Heart left ventricle (tissue), 16 donors: Measurements from ENCODE around the gene MROH8. TPM values are rescaled to one million over a fixed set of nuclear protein-coding genes. Genes with fewer than 3 reads are reported as not detected.
"Not testable (repeated sequence)": the region's sequence is repeated elsewhere in the genome, so short reads cannot be mapped to it uniquely, and the experiment has no call there.

ENCODE experiments used
- ATAC-seq, 4 donors: fragments of 200-7000 bp; cut with Tn5 transposase; one replicate each; pipeline ENCODE4 v1.9.1; 2020 to 2022; ENCODE audit warnings: moderate library complexity in 4 of 4, mild to moderate bottlenecking in 3 of 4, moderate number of reproducible peaks in 1 of 4
- DNase-seq, 5 donors: peaks; one replicate each; pipeline ENCODE4 v3.0.0-alpha.2; 2020
- H3K27ac ChIP-seq, 12 donors: fragments of 200-600 bp; sonication (generic) in 4 of 12; one replicate each; pipeline versions ENCODE4 v1.5.0 to v1.8.0; 2016 to 2022; ENCODE audit warnings: mild to moderate bottlenecking in 2 of 12
- H3K27me3 ChIP-seq, 9 donors: fragments of 200-600 bp; sonication (generic) in 2 of 9; one replicate each; pipeline versions ENCODE4 v1.5.1 to v1.8.0; 2016 to 2022; ENCODE audit warnings: mild to moderate bottlenecking in 3 of 9
- H3K36me3 ChIP-seq, 9 donors: fragments of 200-600 bp; sonication (generic) in 2 of 9; one replicate each; pipeline versions ENCODE4 v1.5.0 to v1.8.0; 2018 to 2022; ENCODE audit warnings: mild to moderate bottlenecking in 2 of 9
- H3K4me1 ChIP-seq, 12 donors: fragments of 200-600 bp; sonication (generic) in 4 of 12; one replicate each; pipeline versions ENCODE4 v1.5.0 to v1.8.0; 2016 to 2022; ENCODE audit warnings: mild to moderate bottlenecking in 3 of 12
- H3K4me3 ChIP-seq, 12 donors: fragments of 200-600 bp; sonication (generic) in 4 of 12; one replicate each; pipeline versions ENCODE4 v1.5.0 to v1.8.0; 2017 to 2022; ENCODE audit warnings: mild to moderate bottlenecking in 9 of 12, moderate library complexity in 4 of 12
- H3K9me3 ChIP-seq, 12 donors: fragments of 200-600 bp; sonication (generic) in 4 of 12; one replicate each; pipeline versions ENCODE4 v1.5.0 to v1.8.0; 2016 to 2022; ENCODE audit warnings: mild to moderate bottlenecking in 1 of 12
- CTCF ChIP-seq, 12 donors: fragments of 200-600 bp; sonication (generic) in 4 of 12; IDR thresholded peaks; one replicate each; pipeline versions ENCODE4 v1.5.0 to v1.8.0; 2018 to 2022; ENCODE audit warnings: antibody characterized with exemption in 12 of 12, mild to moderate bottlenecking in 5 of 12
- POLR2A ChIP-seq, 2 donors: fragments of 450-650 bp; IDR thresholded peaks; one replicate each; pipeline ENCODE4 v1.6.1; 2017; ENCODE audit warnings: antibody characterized with exemption in 2 of 2, mild to moderate bottlenecking in 2 of 2, moderate library complexity in 2 of 2
- WGBS, 4 donors: extraction: QIAGEN DNeasy Blood & Tissue Kit in 2 of 4; methylation state at CpG; one replicate each; pipeline versions ENCODE4 v1.1.5 to v1.1.7; 2013 to 2018; 5-methylcytosine and 5-hydroxymethylcytosine counted together
- intact Hi-C, 10 donors: fragments of 100-400 bp; cut with DNase I; formaldehyde crosslinking; loops; one replicate each; pipeline versions ENCODE4 v1.11.1 to v1.14.2; 2022
- polyA plus RNA-seq, 2 donors: library from polyadenylated mRNA; stranded (reverse); fragments of 200-250 nt; gene quantifications; one replicate each; pipeline ENCODE4 v1.2.3, GENCODE V29; 2013
- total RNA-seq, 9 donors: library from RNA; depleted of rRNA in 2 of 9; stranded (reverse); fragments of >200 nt in 2 of 9; fragmentation: NEBNext Ultra II Directional in 3 of 9; extraction: Animal tissue kit (Norgen Biotek cat#: 25700) in 3 of 9; gene quantifications; one replicate each; pipeline versions ENCODE4 v1.1.0 to v1.2.4, GENCODE V29; 2016 to 2023
- donor health status: ischemic (EF 13 %, LVEDD 7.1; RV severe dilation, severe dysfunction).
- donor health status: healthy with polysubstance abuse.
- donor health status: DM: no; HTN: yes; CAD: no.
- donor health status: DM: no; HTN: no; CAD: no.
- donor health status: ischemic (EF 25% LVEDD 6.9; RV normal size, moderate dysfunction).
- donor health status: ischemic (EF 25% LVEDD 5.7; RV mildly dilated, moderate dysfunction).
- donor health status: healthy.
- donor health status: DM: yes; HTN: yes; CAD: no.
- donor health status: ischemic (EF 35%, LVEDD 5.7; RV mildly dilated, moderate dysfunction).
- donor health status: nonischemic (EF 11% LVEDD 7.7; RV severe dilation, severe dysfunction).
- donor health status: DM: yes; HTN: yes; CAD: no.
- donor health status: PGD.
- donor health status: ischemic (EF 29% LVEDD 5.4; RV normal size, mild dysfunction).
- donor health status: nonischemic (EF 23%, LVEDD 6.1; RV moderate dilation, normal function).

The MROH8 gene
- total and polyA plus RNA-seq, 11 donors, result 1.4 to 8.1 (median 5.2) TPM

- WGBS, 4 donors, result 89 to 92% (median 90%) methylated on average over 3 to 4 of the region's 4 CpGs
- no peak overlapping the region for H3K4me3 ChIP-seq
These were observed 27.8 kb downstream of the MROH8 start for GRCh38 chr20:37151529-37151928.

GRCh38 chr20:37150864-37151263, 28.5 kb downstream of the MROH8 start:
- intact Hi-C loops, H3K27me3 ChIP-seq, H3K36me3 ChIP-seq, DNase-seq, ATAC-seq, H3K4me1 ChIP-seq, H3K4me3 ChIP-seq, H3K9me3 ChIP-seq, H3K27ac ChIP-seq: not testable (repeated sequence)
- WGBS, 4 donors, result 95 to 97% (median 97%) methylated on average over 7 to 33 of the region's 33 CpGs

More at GRCh38 chr20:37151529-37151928, 27.8 kb downstream of the MROH8 start:
- Histone ChIP-seq H3K4me1 (no peaks in the 10 kb centered on the region), H3K27ac (no peak overlapping the region), H3K9me3 (no peaks in the 10 kb centered on the region), H3K27me3 (no peaks in the 10 kb centered on the region), H3K36me3 (peaks cover 0 to 5% (median 0%) of the 10 kb centered on the region in 9 donors)
- ATAC-seq, result no peak
- no peak for DNase-seq
- TF ChIP-seq POLR2A (IDR thresholded peaks at IDR 0.05) (no peak), CTCF (IDR thresholded peaks at IDR 0.05) (no peak)
- intact Hi-C loops, result no loop called here

- H3K27me3 ChIP-seq, result no peaks in the 10 kb centered on the region
- intact Hi-C loops, result no loop called here
- DNase-seq (no peak), ATAC-seq (no peak)
- H3K9me3 ChIP-seq, result no peaks in the 10 kb centered on the region
- TF ChIP-seq POLR2A (IDR thresholded peaks at IDR 0.05) (no peak), CTCF (IDR thresholded peaks at IDR 0.05) (no peak)
- H3K36me3 ChIP-seq, result peaks cover 0 to 12% (median 0%) of the 10 kb centered on the region in 9 donors
- no peak overlapping the region for H3K4me3 ChIP-seq
- H3K4me1 ChIP-seq, result no peaks in the 10 kb centered on the region
- WGBS, 4 donors, result 95 to 97% (median 96%) methylated on average over 6 of the region's 6 CpGs
- no peak overlapping the region for H3K27ac ChIP-seq
These were observed 32.1 kb downstream of the MROH8 start for GRCh38 chr20:37147250-37147649.

- H3K36me3 ChIP-seq, result peaks cover 0 to 12% (median 0%) of the 10 kb centered on the region in 9 donors
- no peak overlapping the region for H3K4me3 ChIP-seq
- DNase-seq (no peak), ATAC-seq (no peak)
- no peaks in the 10 kb centered on the region for H3K9me3 ChIP-seq
- no peak overlapping the region for H3K27ac ChIP-seq
- no peak for TF ChIP-seq POLR2A (IDR thresholded peaks at IDR 0.05)
- no peaks in the 10 kb centered on the region for H3K4me1 ChIP-seq
- intact Hi-C loops, result no loop called here
- WGBS, 4 donors, result 90 to 93% (median 93%) methylated on average over 8 of the region's 8 CpGs
- H3K27me3 ChIP-seq, result no peaks in the 10 kb centered on the region
These were observed 34.4 kb downstream of the MROH8 start for GRCh38 chr20:37144856-37145404.

GRCh38 chr20:37142708-37143107, 36.6 kb downstream of the MROH8 start:
- WGBS, 4 donors, result 85 to 92% (median 88%) methylated on average over 3 of the region's 3 CpGs
- Histone ChIP-seq H3K36me3 (peaks cover 0 to 12% (median 0%) of the 10 kb centered on the region in 9 donors), H3K4me3 (no peak overlapping the region), H3K27ac (no peak overlapping the region), H3K4me1 (no peaks in the 10 kb centered on the region), H3K27me3 (no peaks in the 10 kb centered on the region), H3K9me3 (no peaks in the 10 kb centered on the region)
- intact Hi-C loops, result no loop called here
- TF ChIP-seq POLR2A (IDR thresholded peaks at IDR 0.05) (no peak), CTCF (IDR thresholded peaks at IDR 0.05) (no peak)
- no peak for DNase-seq
- no peak for ATAC-seq
